ENCODE measurements around the gene MTFR1L. TPM values are rescaled to one million over a fixed set of nuclear protein-coding genes. Genes with fewer than 3 reads are reported as not detected.

Gene MTFR1L
- total and polyA plus RNA-seq, 9 of the 15 experiments (the other 6 are each of a cell fraction or from before 2014, with no cell fraction given), result 41.4 to 98.5 (median 53.7) TPM

DNA sequence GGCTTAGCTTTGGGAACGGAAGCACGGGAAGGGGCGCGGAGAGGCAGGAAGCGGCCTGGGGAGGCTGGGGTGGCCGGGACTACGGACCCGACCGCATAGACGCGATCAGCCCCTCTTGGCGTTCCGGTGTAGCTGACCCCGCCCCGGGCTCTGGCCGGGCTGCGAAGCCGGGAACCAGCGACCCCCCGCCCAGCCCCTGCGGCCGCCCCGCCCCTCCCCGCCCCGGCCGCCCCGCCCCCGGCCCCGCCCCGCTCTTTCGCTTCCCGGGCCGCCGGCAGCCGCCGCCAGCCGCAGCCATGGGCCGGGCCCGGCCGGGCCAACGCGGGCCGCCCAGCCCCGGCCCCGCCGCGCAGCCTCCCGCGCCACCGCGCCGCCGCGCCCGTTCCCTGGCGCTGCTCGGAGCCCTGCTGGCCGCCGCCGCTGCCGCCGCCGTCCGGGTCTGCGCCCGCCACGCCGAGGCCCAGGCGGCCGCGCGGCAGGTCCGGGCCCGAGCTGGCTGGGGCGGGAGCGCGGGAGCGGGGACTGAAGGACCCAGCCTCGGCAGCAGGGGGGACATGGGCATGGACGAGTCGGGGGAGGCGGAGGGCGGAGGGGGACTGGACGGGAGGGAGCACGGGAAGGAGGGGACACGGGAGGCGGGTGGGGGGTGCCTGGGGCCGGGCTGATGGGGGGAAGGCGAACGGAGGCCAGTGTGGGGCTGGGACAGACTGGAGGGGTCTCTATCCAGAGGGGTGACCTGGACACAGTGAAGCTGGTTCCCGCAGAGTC lies 19.6 kb upstream of the MTFR1L start, which contains the start of gene SELENON:
SELENON (plus strand) TSS at position 259 of the 768 bp plus-strand sequence; CDS start at position 297, 38 bp downstream.
- Histone ChIP-seq H3K27me3 (ENCODE audit: control insufficient read depth in 2 of 2, insufficient read depth in 2 of 2, low read length in 2 of 2) (peaks cover 7 to 18% of the 10 kb centered on the region in 2 experiments), H3K27ac (ENCODE audit: extremely low read depth, low read depth, low read length) (0 out of 3 replicates have a peak within 1 kb of the TSS, but pooled peaks have one; percentile 31), H2AFZ (ENCODE audit: low read depth, low read length) (peak within 1 kb of the TSS; percentile 94), H3K4me3 (peak within 1 kb of the TSS; percentile 48), H3K36me3 (ENCODE audit: control insufficient read depth, insufficient read depth, low read length) (no peaks in the 10 kb centered on the region), H3K79me2 (ENCODE audit: control insufficient read depth, insufficient read depth, low read length) (no peaks in the 10 kb centered on the region), H3K9me3 (replicated peaks; ENCODE audit: control insufficient read depth, insufficient read depth, low read depth, low read length) (no peaks in the 10 kb centered on the region), H3K9me1 (ENCODE audit: control insufficient read depth, insufficient read depth, low read length) (no peaks in the 10 kb centered on the region), H4K20me1 (replicated peaks; ENCODE audit: control insufficient read depth, insufficient read depth, low read length) (no peaks in the 10 kb centered on the region), H3K9ac (ENCODE audit: insufficient read depth in 1 of 2, low read depth in 2 of 2, low read length in 2 of 2) (peak within 1 kb of the TSS; percentile 51 to 90; a peak in 3 of 4 replicates), H3K4me2 (ENCODE audit: insufficient read depth, low read length) (peak within 1 kb of the TSS; percentile 83), H3K4me1 (replicated peaks in 1 of 2; ENCODE audit: control insufficient read depth in 2 of 2, insufficient read depth in 2 of 2, low read length in 2 of 2) (peaks cover 15 to 20% of the 10 kb centered on the region in 2 experiments; a peak in 4 of 5 replicates)
- POLR2A ChIA-PET, result interaction anchor here (0.5 to 1.0 kb wide), 6 partner anchors 12 to 1358 kb away, joined by 3 to 6 read pairs (median 3); no protein-coding TSS in a partner anchor
- no TSS peak for BruUV-seq (replicated peaks)
- DNase-seq (ENCODE audit: extremely low read depth in 1 of 4, low spot score in 3 of 4) (peak; percentile 51 to 96 (median 92)), FAIRE-seq (no peak), ATAC-seq (peak; percentile 72)
- CTCF ChIA-PET (ENCODE audit: low intra/inter-chr PET ratio), result interaction anchor here (0.5 to 0.9 kb wide), 2 partner anchors 23 to 103 kb away, joined by 3 read pairs; no protein-coding TSS in a partner anchor
- intact Hi-C loops (cut with micrococcal nuclease), result loop anchor here (5.0 to 10.0 kb wide), 3 partner anchors 55 to 258 kb away; partner anchors contain the start of gene LDLRAP1
- WGBS (ENCODE audit: insufficient coverage, low coverage, missing lambda C conversion rate), result 4% methylated on average over 25 of the region's 91 CpGs
- in situ Hi-C loops (cut with MboI), result loop anchor here (5.0 kb wide), 1 partner anchor 188 kb away; no protein-coding TSS in a partner anchor
- TF ChIP-seq, protein P1, sequence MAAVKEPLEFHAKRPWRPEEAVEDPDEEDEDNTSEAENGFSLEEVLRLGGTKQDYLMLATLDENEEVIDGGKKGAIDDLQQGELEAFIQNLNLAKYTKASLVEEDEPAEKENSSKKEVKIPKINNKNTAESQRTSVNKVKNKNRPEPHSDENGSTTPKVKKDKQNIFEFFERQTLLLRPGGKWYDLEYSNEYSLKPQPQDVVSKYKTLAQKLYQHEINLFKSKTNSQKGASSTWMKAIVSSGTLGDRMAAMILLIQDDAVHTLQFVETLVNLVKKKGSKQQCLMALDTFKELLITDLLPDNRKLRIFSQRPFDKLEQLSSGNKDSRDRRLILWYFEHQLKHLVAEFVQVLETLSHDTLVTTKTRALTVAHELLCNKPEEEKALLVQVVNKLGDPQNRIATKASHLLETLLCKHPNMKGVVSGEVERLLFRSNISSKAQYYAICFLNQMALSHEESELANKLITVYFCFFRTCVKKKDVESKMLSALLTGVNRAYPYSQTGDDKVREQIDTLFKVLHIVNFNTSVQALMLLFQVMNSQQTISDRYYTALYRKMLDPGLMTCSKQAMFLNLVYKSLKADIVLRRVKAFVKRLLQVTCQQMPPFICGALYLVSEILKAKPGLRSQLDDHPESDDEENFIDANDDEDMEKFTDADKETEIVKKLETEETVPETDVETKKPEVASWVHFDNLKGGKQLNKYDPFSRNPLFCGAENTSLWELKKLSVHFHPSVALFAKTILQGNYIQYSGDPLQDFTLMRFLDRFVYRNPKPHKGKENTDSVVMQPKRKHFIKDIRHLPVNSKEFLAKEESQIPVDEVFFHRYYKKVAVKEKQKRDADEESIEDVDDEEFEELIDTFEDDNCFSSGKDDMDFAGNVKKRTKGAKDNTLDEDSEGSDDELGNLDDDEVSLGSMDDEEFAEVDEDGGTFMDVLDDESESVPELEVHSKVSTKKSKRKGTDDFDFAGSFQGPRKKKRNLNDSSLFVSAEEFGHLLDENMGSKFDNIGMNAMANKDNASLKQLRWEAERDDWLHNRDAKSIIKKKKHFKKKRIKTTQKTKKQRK (IDR thresholded peaks at IDR 0.05; ENCODE audit: borderline replicate concordance, low read depth, low read length), result no peak
- TF ChIP-seq ERF (CRISPR knock-in tag; IDR thresholded peaks at IDR 0.05) (no peak), STAT5A (IDR thresholded peaks at IDR 0.05; ENCODE audit: borderline replicate concordance, low read length) (no peak), ZSCAN29 (IDR thresholded peaks at IDR 0.05) (peak; percentile 98), XRCC5 (IDR thresholded peaks at IDR 0.05; ENCODE audit: low read depth, low read length) (no peak), TAF9B (IDR thresholded peaks at IDR 0.05; ENCODE audit: partially characterized antibody) (no peak), POLR2G (IDR thresholded peaks at IDR 0.05; ENCODE audit: low read depth, low read length) (peak; percentile 66), GABPB1 (CRISPR knock-in tag; IDR thresholded peaks at IDR 0.05) (peak; percentile 39; the same call in 1 of the 2 replicates), RBFOX2 (IDR thresholded peaks at IDR 0.05; ENCODE audit: low read depth, low read length) (peak; percentile 64; the same call in 1 of the 2 replicates), RFX7 (CRISPR knock-in tag; IDR thresholded peaks at IDR 0.05) (no peak), POLR2B (IDR thresholded peaks at IDR 0.05; ENCODE audit: low read depth, partially characterized antibody) (peak; percentile 26)
- TF ChIP-seq, protein P2, sequence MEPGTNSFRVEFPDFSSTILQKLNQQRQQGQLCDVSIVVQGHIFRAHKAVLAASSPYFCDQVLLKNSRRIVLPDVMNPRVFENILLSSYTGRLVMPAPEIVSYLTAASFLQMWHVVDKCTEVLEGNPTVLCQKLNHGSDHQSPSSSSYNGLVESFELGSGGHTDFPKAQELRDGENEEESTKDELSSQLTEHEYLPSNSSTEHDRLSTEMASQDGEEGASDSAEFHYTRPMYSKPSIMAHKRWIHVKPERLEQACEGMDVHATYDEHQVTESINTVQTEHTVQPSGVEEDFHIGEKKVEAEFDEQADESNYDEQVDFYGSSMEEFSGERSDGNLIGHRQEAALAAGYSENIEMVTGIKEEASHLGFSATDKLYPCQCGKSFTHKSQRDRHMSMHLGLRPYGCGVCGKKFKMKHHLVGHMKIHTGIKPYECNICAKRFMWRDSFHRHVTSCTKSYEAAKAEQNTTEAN (CRISPR knock-in tag; IDR thresholded peaks at IDR 0.05), result no peak
- TF ChIP-seq, protein P3, sequence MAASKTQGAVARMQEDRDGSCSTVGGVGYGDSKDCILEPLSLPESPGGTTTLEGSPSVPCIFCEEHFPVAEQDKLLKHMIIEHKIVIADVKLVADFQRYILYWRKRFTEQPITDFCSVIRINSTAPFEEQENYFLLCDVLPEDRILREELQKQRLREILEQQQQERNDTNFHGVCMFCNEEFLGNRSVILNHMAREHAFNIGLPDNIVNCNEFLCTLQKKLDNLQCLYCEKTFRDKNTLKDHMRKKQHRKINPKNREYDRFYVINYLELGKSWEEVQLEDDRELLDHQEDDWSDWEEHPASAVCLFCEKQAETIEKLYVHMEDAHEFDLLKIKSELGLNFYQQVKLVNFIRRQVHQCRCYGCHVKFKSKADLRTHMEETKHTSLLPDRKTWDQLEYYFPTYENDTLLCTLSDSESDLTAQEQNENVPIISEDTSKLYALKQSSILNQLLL (CRISPR knock-in tag; IDR thresholded peaks at IDR 0.05; ENCODE audit: borderline replicate concordance), result no peak
- TF ChIP-seq, protein P4, sequence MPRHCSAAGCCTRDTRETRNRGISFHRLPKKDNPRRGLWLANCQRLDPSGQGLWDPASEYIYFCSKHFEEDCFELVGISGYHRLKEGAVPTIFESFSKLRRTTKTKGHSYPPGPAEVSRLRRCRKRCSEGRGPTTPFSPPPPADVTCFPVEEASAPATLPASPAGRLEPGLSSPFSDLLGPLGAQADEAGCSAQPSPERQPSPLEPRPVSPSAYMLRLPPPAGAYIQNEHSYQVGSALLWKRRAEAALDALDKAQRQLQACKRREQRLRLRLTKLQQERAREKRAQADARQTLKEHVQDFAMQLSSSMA (CRISPR knock-in tag; IDR thresholded peaks at IDR 0.05), result no peak
